Measurements from ENCODE around the gene NDUFA1. TPM values are rescaled to one million over a fixed set of nuclear protein-coding genes. Genes with fewer than 3 reads are reported as not detected.

The NDUFA1 gene
- total and polyA plus RNA-seq, 9 of the 15 experiments (the other 6 are each of a cell fraction or from before 2014, with no cell fraction given), result 162 to 1,285 (median 383) TPM

GRCh38 chrX:119880076-119880475 is 8.4 kb downstream of the NDUFA1 start:
- H2AFZ ChIP-seq (ENCODE audit: low read depth, low read length), result no peak overlapping the region
- H3K36me3 ChIP-seq (ENCODE audit: control insufficient read depth, insufficient read depth, low read length), result peaks cover 32% of the 10 kb centered on the region; the same call in 1 of the 3 replicates
- H3K27me3 ChIP-seq (ENCODE audit: control insufficient read depth in 2 of 2, insufficient read depth in 2 of 2, low read length in 2 of 2), result no peaks in the 10 kb centered on the region
- no peak overlapping the region for H3K9ac ChIP-seq (ENCODE audit: insufficient read depth in 1 of 2, low read depth in 2 of 2, low read length in 2 of 2)
- DNase-seq (ENCODE audit: extremely low read depth in 1 of 4, low spot score in 3 of 4) (no peak), ATAC-seq (no peak), FAIRE-seq (no peak)
- ChIA-PET CTCF (ENCODE audit: low intra/inter-chr PET ratio) (interaction anchor here (1.7 kb wide), 1 partner anchor 89 kb away, joined by 10 read pairs; the partner anchor contains the start of gene RPL39), POLR2A (interaction anchor here (0.8 kb wide), 1 partner anchor 11 kb away, joined by 3 read pairs; no protein-coding TSS in a partner anchor)
- H3K27ac ChIP-seq (ENCODE audit: extremely low read depth, low read depth, low read length), result no peak overlapping the region
- no peaks in the 10 kb centered on the region for H4K20me1 ChIP-seq (replicated peaks; ENCODE audit: control insufficient read depth, insufficient read depth, low read length)
- WGBS (ENCODE audit: insufficient coverage, low coverage, missing lambda C conversion rate), result 77% methylated on average over 5 of the region's 5 CpGs
- peaks cover 4% of the 10 kb centered on the region; the same call in 2 of the 3 replicates for H3K79me2 ChIP-seq (ENCODE audit: control insufficient read depth, insufficient read depth, low read length)
- no peaks in the 10 kb centered on the region for H3K4me1 ChIP-seq (replicated peaks in 1 of 2; ENCODE audit: control insufficient read depth in 2 of 2, insufficient read depth in 2 of 2, low read length in 2 of 2)
- no TSS peak for BruUV-seq (replicated peaks)
- no peaks in the 10 kb centered on the region for H3K9me3 ChIP-seq (replicated peaks; ENCODE audit: control insufficient read depth, insufficient read depth, low read depth, low read length)
- no peak overlapping the region for H3K4me3 ChIP-seq
- no peaks in the 10 kb centered on the region for H3K9me1 ChIP-seq (ENCODE audit: control insufficient read depth, insufficient read depth, low read length)
- intact Hi-C loops (cut with micrococcal nuclease), result loop anchor here (2.0 to 5.0 kb wide), 2 partner anchors 89 to 363 kb away; partner anchors contain the start of gene RPL39
- H3K4me2 ChIP-seq (ENCODE audit: insufficient read depth, low read length), result no peak overlapping the region
- in situ Hi-C loops (cut with MboI), result no loop called here
- no peak for TF ChIP-seq ZNF174 (CRISPR knock-in tag; IDR thresholded peaks at IDR 0.05)
- no peak for TF ChIP-seq ZBTB7A (IDR thresholded peaks at IDR 0.05; ENCODE audit: borderline replicate concordance, control insufficient read depth, low read depth, low read length)
- no peak for TF ChIP-seq SFPQ (IDR thresholded peaks at IDR 0.05; ENCODE audit: low read depth, low read length)
- no peak for TF ChIP-seq MAX (CRISPR knock-in tag; IDR thresholded peaks at IDR 0.05)
- TF ChIP-seq NRF1 (conservative IDR thresholded peaks at IDR 0.05 in 1 of 2, IDR thresholded peaks at IDR 0.05 in 1 of 2), result no peak
- TF ChIP-seq ZBTB11 (CRISPR knock-in tag; IDR thresholded peaks at IDR 0.05), result no peak
- no peak for TF ChIP-seq TAF7 (tag; IDR thresholded peaks at IDR 0.05)
- TF ChIP-seq CHAMP1 (IDR thresholded peaks at IDR 0.05), result no peak
- no peak for TF ChIP-seq TCF7L2 (IDR thresholded peaks at IDR 0.05; ENCODE audit: low read depth, low read length)
- no peak for TF ChIP-seq MTA2 (IDR thresholded peaks at IDR 0.05; ENCODE audit: low read depth)
- TF ChIP-seq RBBP5 (IDR thresholded peaks at IDR 0.05; ENCODE audit: borderline replicate concordance, insufficient read depth, low read length, poor library complexity, severe bottlenecking), result no peak
- TF ChIP-seq GTF2A2 (tag; IDR thresholded peaks at IDR 0.05), result no peak
- TF ChIP-seq JUNB (CRISPR knock-in tag; conservative IDR thresholded peaks at IDR 0.05), result no peak

All from K562 (cell line).